H1 (cell line): Measurements from ENCODE around the gene LTBP3.

ENCODE experiments used
- EP300 ChIP-seq, 2 experiments: IDR thresholded peaks; 1 replicate in 1 of 2; 2 replicates in 1 of 2; pipeline ENCODE4 v1.6.1; 2011 to 2012; ENCODE audit warnings: low read depth in 2 of 2, low read length in 2 of 2, mild to moderate bottlenecking in 2 of 2, borderline replicate concordance in 1 of 2, inconsistent platforms in 1 of 2, moderate library complexity in 1 of 2
- EZH2 ChIP-seq: fragments of 200-600 bp; sonication (generic); IDR thresholded peaks from 2 replicates; pipeline ENCODE4 v1.7.1; 2012; ENCODE audit warnings: low read depth, mild to moderate bottlenecking, moderate library complexity, low read length, inconsistent platforms; ENCODE audit not compliant: severe bottlenecking
- FOSL1 ChIP-seq: IDR thresholded peaks from 2 replicates; pipeline ENCODE4 v1.6.1; 2011; ENCODE audit warnings: mild to moderate bottlenecking, low read depth, low read length, moderate library complexity; ENCODE audit not compliant: insufficient read depth
- HDAC2 ChIP-seq, 2 experiments: fragments of 300-600 bp in 1 of 2; sonication (generic) in 1 of 2; IDR thresholded peaks; 2 replicates each; pipeline ENCODE4 v1.6.1; 2011 to 2012; ENCODE audit warnings: low read depth in 2 of 2, low read length in 2 of 2, mild to moderate bottlenecking in 2 of 2, moderate library complexity in 2 of 2, borderline replicate concordance in 1 of 2, inconsistent platforms in 1 of 2
- HDAC6 ChIP-seq: IDR thresholded peaks from one replicate; pipeline ENCODE4 v1.7.1; 2012; ENCODE audit warnings: low read depth, mild to moderate bottlenecking, inconsistent platforms, low read length, moderate library complexity
- KDM1A ChIP-seq: fragments of 200-600, 300-600 bp; sonication (generic); IDR thresholded peaks from 2 replicates; pipeline ENCODE4 v1.7.1; 2016; ENCODE audit warnings: mild to moderate bottlenecking, low read length, borderline replicate concordance
- POLR2A ChIP-seq, 2 experiments: IDR thresholded peaks; 1 replicate in 1 of 2; 2 replicates in 1 of 2; pipeline ENCODE4 v1.6.1; 2011; ENCODE audit warnings: low read depth in 2 of 2, low read length in 2 of 2, mild to moderate bottlenecking in 2 of 2; ENCODE audit errors: control extremely low read depth in 1 of 2
- RNF2 ChIP-seq: fragments of 200-900, 300-1000 bp; sonication (generic); IDR thresholded peaks from 2 replicates; pipeline ENCODE4 v1.7.1; 2016; ENCODE audit warnings: borderline replicate concordance, low read depth, mild to moderate bottlenecking, antibody characterized with exemption, low read length; ENCODE audit not compliant: poor library complexity, severe bottlenecking; ENCODE audit errors: missing control alignments
- ZNF274 ChIP-seq: IDR thresholded peaks from 2 replicates; pipeline ENCODE4 v1.7.0; 2012; ENCODE audit warnings: low read length, borderline replicate concordance; ENCODE audit errors: extremely low read depth
- TF ChIP-seq, protein P1 (sequence below): IDR thresholded peaks from 2 replicates; pipeline ENCODE4 v1.6.1; 2012; ENCODE audit warnings: inconsistent platforms
- TF ChIP-seq, protein P2 (sequence below), 3 experiments: IDR thresholded peaks; 1 replicate in 2 of 3; 2 replicates in 1 of 3; pipeline versions ENCODE4 v1.5.1 to v1.6.1; 2011; ENCODE audit warnings: low read length in 3 of 3, mild to moderate bottlenecking in 3 of 3, inconsistent platforms in 2 of 3, low read depth in 1 of 3, moderate library complexity in 1 of 3; ENCODE audit not compliant: insufficient read depth in 1 of 3; ENCODE audit errors: control extremely low read depth in 1 of 3
- TF ChIP-seq, protein P3 (sequence below): IDR thresholded peaks from 2 replicates; pipeline ENCODE4 v1.6.1; 2012; ENCODE audit warnings: inconsistent platforms

DNA sequence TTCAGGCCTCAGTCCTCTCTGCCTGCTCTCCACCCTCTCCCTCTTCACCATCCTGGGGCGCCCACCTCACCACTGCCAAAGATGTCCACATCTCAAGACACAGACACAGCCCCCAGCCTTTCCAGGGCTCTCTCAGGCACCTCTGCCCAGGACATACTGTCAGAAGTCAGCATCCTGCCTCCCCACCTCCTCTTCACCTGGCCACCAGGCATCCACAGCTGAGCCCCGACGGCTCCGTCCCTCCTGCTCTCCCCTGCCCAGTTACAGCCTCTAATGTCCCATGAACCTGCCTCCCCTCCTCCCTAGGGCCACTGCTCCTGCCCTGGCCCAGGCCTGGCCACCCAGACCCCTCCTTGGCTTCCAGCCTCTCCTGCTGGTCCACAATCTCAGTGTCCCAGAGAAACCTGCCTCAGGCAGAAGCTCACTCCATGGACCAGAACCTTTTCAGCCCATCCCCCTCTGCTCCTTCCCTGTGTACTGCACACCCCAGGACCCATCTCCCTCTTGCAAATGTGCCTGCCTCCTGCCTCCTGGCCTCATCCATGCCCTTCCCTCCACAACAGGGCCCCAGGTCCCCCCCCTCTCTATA, 3.2 kb downstream of the LTBP3 start:
- TF ChIP-seq, protein P1, sequence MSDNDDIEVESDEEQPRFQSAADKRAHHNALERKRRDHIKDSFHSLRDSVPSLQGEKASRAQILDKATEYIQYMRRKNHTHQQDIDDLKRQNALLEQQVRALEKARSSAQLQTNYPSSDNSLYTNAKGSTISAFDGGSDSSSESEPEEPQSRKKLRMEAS: no peak
- TF ChIP-seq RNF2 (no peak), KDM1A (no peak), POLR2A (IDR thresholded peaks at IDR 0.05; ENCODE audit: control extremely low read depth in 1 of 2, low read depth in 2 of 2, low read length in 2 of 2) (no peak), EP300 (IDR thresholded peaks at IDR 0.05; ENCODE audit: borderline replicate concordance in 1 of 2, low read depth in 2 of 2, low read length in 2 of 2) (no peak), FOSL1 (no peak), ZNF274 (no peak), HDAC2 (IDR thresholded peaks at IDR 0.05; ENCODE audit: borderline replicate concordance in 1 of 2, low read depth in 2 of 2, low read length in 2 of 2) (no peak), HDAC6 (no peak), EZH2 (no peak)
- TF ChIP-seq, protein P2, sequence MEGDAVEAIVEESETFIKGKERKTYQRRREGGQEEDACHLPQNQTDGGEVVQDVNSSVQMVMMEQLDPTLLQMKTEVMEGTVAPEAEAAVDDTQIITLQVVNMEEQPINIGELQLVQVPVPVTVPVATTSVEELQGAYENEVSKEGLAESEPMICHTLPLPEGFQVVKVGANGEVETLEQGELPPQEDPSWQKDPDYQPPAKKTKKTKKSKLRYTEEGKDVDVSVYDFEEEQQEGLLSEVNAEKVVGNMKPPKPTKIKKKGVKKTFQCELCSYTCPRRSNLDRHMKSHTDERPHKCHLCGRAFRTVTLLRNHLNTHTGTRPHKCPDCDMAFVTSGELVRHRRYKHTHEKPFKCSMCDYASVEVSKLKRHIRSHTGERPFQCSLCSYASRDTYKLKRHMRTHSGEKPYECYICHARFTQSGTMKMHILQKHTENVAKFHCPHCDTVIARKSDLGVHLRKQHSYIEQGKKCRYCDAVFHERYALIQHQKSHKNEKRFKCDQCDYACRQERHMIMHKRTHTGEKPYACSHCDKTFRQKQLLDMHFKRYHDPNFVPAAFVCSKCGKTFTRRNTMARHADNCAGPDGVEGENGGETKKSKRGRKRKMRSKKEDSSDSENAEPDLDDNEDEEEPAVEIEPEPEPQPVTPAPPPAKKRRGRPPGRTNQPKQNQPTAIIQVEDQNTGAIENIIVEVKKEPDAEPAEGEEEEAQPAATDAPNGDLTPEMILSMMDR (IDR thresholded peaks at IDR 0.05; ENCODE audit: control extremely low read depth in 1 of 3, insufficient read depth in 1 of 3, low read depth in 1 of 3, low read length in 3 of 3): no peak
- TF ChIP-seq, protein P3, sequence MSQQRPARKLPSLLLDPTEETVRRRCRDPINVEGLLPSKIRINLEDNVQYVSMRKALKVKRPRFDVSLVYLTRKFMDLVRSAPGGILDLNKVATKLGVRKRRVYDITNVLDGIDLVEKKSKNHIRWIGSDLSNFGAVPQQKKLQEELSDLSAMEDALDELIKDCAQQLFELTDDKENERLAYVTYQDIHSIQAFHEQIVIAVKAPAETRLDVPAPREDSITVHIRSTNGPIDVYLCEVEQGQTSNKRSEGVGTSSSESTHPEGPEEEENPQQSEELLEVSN: no peak
